HG03025 (cell line): ENCODE results near the gene CD79A.

Source experiments
- ATAC-seq: cut with Tn5 transposase; IDR thresholded peaks from one replicate; pipeline ENCODE4 v1.9.1; 2021; ENCODE audit warnings: mild to moderate bottlenecking, moderate library complexity; ENCODE audit not compliant: unreplicated experiment, low FRiP score

Gene CD79A

GRCh38 chr19:41917676-41918075, 40.6 kb downstream of the CD79A start:
- no peak for ATAC-seq

GRCh38 chr19:41918095-41918494, 41.0 kb downstream of the CD79A start:
- no peak for ATAC-seq

GRCh38 chr19:41918653-41919244, 41.7 kb downstream of the CD79A start:
- no peak for ATAC-seq

GRCh38 chr19:41919948-41920712, 43.1 kb downstream of the CD79A start:
- no peak for ATAC-seq

- ATAC-seq = no peak
Measured at GRCh38 chr19:41920882-41921576, 44.0 kb downstream of the CD79A start.

- ATAC-seq = no peak
Measured at GRCh38 chr19:41921577-41922576, 44.8 kb downstream of the CD79A start.

GRCh38 chr19:41922585-41922984, 45.5 kb downstream of the CD79A start:
- ATAC-seq = no peak

- no peak for ATAC-seq
Measured at GRCh38 chr19:41923045-41923788, 46.1 kb downstream of the CD79A start.

- ATAC-seq = no peak
Measured at GRCh38 chr19:41924151-41925145, 47.4 kb downstream of the CD79A start.

GRCh38 chr19:41925208-41926003, 48.3 kb downstream of the CD79A start:
- no peak for ATAC-seq

- ATAC-seq = no peak
Measured at GRCh38 chr19:41926028-41926762, 49.1 kb downstream of the CD79A start.

GRCh38 chr19:41926763-41927496, 49.9 kb downstream of the CD79A start:
- no peak for ATAC-seq

GRCh38 chr19:41927497-41928192, 50.6 kb downstream of the CD79A start:
- no peak for ATAC-seq

GRCh38 chr19:41928221-41928683, 51.2 kb downstream of the CD79A start, which contains the start of gene ERFL:
ERFL (minus strand) TSS chr19:41928449; CDS start chr19:41912919, 15,530 bp downstream.
- no peak for ATAC-seq

- ATAC-seq = no peak
Measured at GRCh38 chr19:41928754-41929535, 51.9 kb downstream of the CD79A start.
